WERI-Rb-1 (cell line): ENCODE data around the gene PPFIA1.

Experiments used
- DNase-seq: peaks from one replicate; pipeline ENCODE4 v3.0.0-alpha.2; 2020
- H3K27ac ChIP-seq: fragments of 250-450 bp; sonication (Bioruptor Pico); 2 replicates; pipeline ENCODE4 v1.5.1; 2020; ENCODE audit warnings: mild to moderate bottlenecking, moderate library complexity
- H3K27me3 ChIP-seq: fragments of 250-450 bp; sonication (Bioruptor Pico); 2 replicates; pipeline ENCODE4 v1.5.1; 2021; ENCODE audit warnings: mild to moderate bottlenecking, low read depth, moderate library complexity; ENCODE audit not compliant: insufficient read depth, severe bottlenecking
- H3K36me3 ChIP-seq: fragments of 250-450 bp; sonication (Bioruptor Pico); 2 replicates; pipeline ENCODE4 v1.5.1; 2020; ENCODE audit warnings: mild to moderate bottlenecking, moderate library complexity
- H3K4me3 ChIP-seq: 2 replicates; pipeline ENCODE4 v1.5.1; 2011; ENCODE audit warnings: low read depth, mild to moderate bottlenecking, control low read depth, low read length
- H3K9me3 ChIP-seq: fragments of 250-450 bp; sonication (Bioruptor Pico); 2 replicates; pipeline ENCODE4 v1.5.1; 2021; ENCODE audit warnings: mild to moderate bottlenecking, moderate library complexity; ENCODE audit not compliant: severe bottlenecking
- TF ChIP-seq, protein P1 (sequence below): IDR thresholded peaks from 2 replicates; pipeline ENCODE4 v1.5.1; 2011; ENCODE audit warnings: low read depth, mild to moderate bottlenecking, control low read depth, inconsistent platforms, low read length

PPFIA1 gene

DNA sequence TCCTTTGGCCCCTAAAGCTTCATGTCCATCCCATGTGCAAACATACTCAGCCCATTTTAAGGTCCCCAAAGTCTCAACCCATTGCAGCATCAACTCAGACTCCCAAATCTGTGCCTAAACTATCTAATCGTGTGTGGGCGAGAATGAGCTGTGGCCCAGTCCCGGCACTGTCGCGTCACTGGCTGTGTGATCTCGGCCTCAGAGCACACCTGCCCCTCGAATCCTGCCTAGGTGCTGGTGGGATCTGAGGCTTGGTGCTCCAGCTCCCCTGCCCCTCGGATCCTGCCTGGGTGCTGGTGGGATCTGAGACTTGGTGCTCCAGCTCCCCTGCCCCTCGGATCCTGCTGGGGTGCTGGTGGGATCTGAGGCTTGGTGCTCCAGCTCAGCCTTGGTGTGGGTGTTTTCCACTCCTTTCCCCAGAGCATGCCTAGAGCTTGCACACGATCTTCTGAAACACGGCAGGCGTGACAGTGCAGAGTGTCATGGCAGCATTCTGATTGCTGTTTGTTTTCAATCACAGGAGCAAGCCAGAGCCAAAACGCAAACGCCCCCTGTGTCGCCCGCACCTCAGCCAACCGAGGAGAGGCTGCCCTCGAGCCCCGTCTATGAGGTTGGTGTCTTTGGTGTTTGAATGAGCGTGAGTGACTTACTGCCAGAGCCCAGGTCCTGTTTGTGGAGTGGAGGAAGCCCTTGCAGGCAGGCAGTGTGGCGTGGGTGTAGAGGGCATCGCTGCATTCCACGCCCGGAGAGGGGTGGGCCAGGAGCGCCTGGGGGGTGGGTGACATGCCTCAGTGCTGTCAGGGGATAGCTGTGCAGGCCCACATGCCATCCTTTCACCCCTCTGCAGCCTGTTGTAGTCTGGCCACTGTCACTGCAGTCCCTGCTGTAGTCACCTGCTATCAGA is 160.4 kb downstream of the PPFIA1 start:
- no peak for DNase-seq
- peaks cover 68% of the 10 kb centered on the region for H3K36me3 ChIP-seq
- H3K9me3 ChIP-seq: no peaks in the 10 kb centered on the region
- H3K27me3 ChIP-seq: no peaks in the 10 kb centered on the region
- H3K27ac ChIP-seq: no peak overlapping the region
- TF ChIP-seq, protein P1, sequence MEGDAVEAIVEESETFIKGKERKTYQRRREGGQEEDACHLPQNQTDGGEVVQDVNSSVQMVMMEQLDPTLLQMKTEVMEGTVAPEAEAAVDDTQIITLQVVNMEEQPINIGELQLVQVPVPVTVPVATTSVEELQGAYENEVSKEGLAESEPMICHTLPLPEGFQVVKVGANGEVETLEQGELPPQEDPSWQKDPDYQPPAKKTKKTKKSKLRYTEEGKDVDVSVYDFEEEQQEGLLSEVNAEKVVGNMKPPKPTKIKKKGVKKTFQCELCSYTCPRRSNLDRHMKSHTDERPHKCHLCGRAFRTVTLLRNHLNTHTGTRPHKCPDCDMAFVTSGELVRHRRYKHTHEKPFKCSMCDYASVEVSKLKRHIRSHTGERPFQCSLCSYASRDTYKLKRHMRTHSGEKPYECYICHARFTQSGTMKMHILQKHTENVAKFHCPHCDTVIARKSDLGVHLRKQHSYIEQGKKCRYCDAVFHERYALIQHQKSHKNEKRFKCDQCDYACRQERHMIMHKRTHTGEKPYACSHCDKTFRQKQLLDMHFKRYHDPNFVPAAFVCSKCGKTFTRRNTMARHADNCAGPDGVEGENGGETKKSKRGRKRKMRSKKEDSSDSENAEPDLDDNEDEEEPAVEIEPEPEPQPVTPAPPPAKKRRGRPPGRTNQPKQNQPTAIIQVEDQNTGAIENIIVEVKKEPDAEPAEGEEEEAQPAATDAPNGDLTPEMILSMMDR: no peak
- no peak overlapping the region for H3K4me3 ChIP-seq

DNA sequence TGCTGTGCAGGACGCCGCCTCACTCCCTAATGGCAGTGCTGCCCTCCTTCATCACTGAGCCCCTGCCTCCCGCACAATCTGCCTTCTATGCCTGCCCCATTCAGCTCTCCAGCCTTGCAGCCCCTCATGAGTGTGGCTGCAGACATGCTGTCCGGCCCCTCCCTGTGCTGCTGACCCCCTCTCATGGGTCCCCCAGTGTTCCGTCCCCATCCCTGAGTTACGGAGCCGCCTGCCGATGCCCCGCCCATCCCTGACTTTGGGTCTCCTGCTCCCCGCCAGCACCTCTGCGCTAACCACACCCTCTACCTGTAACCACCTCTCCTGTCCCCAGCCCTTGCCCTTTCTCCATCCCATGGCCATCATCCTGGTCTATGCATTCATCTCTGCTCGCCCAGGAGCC is 161.1 kb downstream of the PPFIA1 start:
- H3K27ac ChIP-seq: no peak overlapping the region
- no peaks in the 10 kb centered on the region for H3K9me3 ChIP-seq
- TF ChIP-seq, protein P1: no peak
- H3K36me3 ChIP-seq: peaks cover 73% of the 10 kb centered on the region
- no peak for DNase-seq
- H3K27me3 ChIP-seq: no peaks in the 10 kb centered on the region
- H3K4me3 ChIP-seq: no peak overlapping the region

DNA sequence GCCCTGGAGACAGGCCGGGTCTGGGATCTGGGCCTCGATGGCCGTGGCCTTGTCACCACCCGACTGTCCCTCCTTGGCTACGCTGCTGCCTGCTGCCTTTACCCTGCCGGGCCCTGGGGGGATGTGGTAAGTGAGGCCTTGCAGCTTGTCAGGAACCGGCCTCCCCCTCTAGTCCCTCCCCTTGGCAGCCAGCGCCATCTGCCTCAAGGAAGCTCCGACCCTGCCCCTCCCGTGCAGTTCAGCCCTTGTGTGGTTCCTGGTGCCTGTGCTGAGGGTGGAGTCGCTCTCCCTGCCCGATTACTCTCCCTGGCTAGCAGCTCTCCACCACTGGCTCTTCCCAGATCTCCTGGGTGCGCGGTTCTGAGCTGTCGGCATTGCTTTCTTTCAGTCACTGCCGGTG is 161.6 kb downstream of the PPFIA1 start:
- Histone ChIP-seq H3K36me3 (peaks cover 76% of the 10 kb centered on the region), H3K9me3 (no peaks in the 10 kb centered on the region), H3K27me3 (no peaks in the 10 kb centered on the region), H3K4me3 (no peak overlapping the region), H3K27ac (no peak overlapping the region)
- DNase-seq: peak; percentile 47
- TF ChIP-seq, protein P1: no peak

DNA sequence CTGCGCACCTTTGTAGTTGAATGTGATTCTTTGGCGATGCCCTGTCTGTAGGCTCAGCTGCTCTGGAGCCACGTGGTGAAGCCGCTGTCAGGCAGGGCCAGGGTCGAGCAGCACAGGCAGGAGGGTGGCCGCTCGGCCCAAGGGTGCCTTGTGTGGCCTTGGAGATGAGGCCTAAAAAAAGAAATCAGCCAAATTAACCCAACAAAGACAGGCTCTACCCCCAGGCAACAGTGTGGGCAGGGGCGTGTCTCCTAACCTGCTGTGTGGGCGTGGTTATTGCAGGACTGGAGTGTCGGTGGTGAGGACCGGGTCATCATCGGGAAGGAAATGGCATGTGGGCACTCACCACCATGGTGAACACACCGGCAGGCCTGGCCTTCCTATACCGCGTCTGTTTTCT is 162.1 kb downstream of the PPFIA1 start:
- Histone ChIP-seq H3K4me3 (no peak overlapping the region), H3K27ac (no peak overlapping the region), H3K27me3 (no peaks in the 10 kb centered on the region), H3K36me3 (peaks cover 71% of the 10 kb centered on the region), H3K9me3 (no peaks in the 10 kb centered on the region)
- TF ChIP-seq, protein P1: no peak
- no peak for DNase-seq

DNA sequence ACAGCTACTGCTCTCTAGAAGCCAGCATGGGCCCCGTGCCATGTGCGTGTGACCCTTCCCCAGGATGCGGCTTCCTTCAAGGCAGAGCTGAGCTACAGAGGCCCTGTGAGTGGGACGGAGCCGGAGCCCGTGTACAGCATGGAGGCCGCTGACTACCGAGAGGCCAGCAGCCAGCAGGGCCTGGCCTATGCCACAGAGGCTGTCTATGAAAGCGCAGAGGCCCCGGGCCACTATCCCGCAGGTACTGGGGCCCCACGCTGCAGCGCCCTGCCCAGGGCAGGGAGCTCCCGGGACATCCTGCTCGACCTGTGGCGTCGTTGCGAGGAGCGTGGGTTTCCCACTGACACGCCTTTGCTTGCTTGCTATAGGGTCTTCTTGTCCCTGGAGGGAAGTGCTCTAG is 162.5 kb downstream of the PPFIA1 start:
- H3K27me3 ChIP-seq: no peaks in the 10 kb centered on the region
- no peak for DNase-seq
- H3K27ac ChIP-seq: no peak overlapping the region
- TF ChIP-seq, protein P1: no peak
- no peaks in the 10 kb centered on the region for H3K9me3 ChIP-seq
- peaks cover 70% of the 10 kb centered on the region for H3K36me3 ChIP-seq
- no peak overlapping the region for H3K4me3 ChIP-seq
